Keratinocyte (primary cell): ENCODE data around the gene STEAP3. TPM values are rescaled to one million over a fixed set of nuclear protein-coding genes. Genes with fewer than 3 reads are reported as not detected.

Experiments
- DNase-seq: peaks from one replicate; pipeline ENCODE4 v3.0.0-alpha.2; 2011; ENCODE audit warnings: low read depth, missing footprints, low spot score
- FAIRE-seq: peaks from 2 replicates; lab custom pipeline; 2011; peaks lifted over from hg19 to GRCh38; lab: Jason Lieb, UNC
- H2AFZ ChIP-seq: 2 replicates; pipeline ENCODE4 v1.6.0; 2012; ENCODE audit warnings: low read length, control low read depth, inconsistent platforms; ENCODE audit not compliant: control insufficient read depth
- H3K27ac ChIP-seq: 2 replicates; pipeline ENCODE4 v1.5.1; 2011; ENCODE audit warnings: low read length; ENCODE audit not compliant: control insufficient read depth, insufficient read depth
- H3K27me3 ChIP-seq: 3 replicates; pipeline ENCODE4 v1.6.0; 2011; ENCODE audit warnings: low read length; ENCODE audit not compliant: control insufficient read depth, insufficient read depth; ENCODE audit errors: extremely low read depth
- H3K36me3 ChIP-seq, 2 experiments: 2 replicates in 1 of 2; 3 replicates in 1 of 2; pipeline ENCODE4 v1.5.1; 2011; ENCODE audit warnings: low read length in 2 of 2, mild to moderate bottlenecking in 1 of 2; ENCODE audit not compliant: control insufficient read depth in 2 of 2, insufficient read depth in 2 of 2; ENCODE audit errors: extremely low read depth in 1 of 2
- H3K4me1 ChIP-seq: 3 replicates; pipeline ENCODE4 v1.5.1; 2011; ENCODE audit warnings: low read length; ENCODE audit not compliant: control insufficient read depth, insufficient read depth; ENCODE audit errors: extremely low read depth
- H3K4me2 ChIP-seq: 3 replicates; pipeline ENCODE4 v1.6.0; 2011; ENCODE audit warnings: low read depth, low read length; ENCODE audit not compliant: control insufficient read depth, insufficient read depth; ENCODE audit errors: extremely low read depth
- H3K4me3 ChIP-seq, 3 experiments: fragments of 200-600 bp in 1 of 3; sonication (generic) in 1 of 3; 2 replicates in 2 of 3; 3 replicates in 1 of 3; pipeline ENCODE4 v1.5.1; 2011 to 2016; ENCODE audit warnings: low read length in 3 of 3, mild to moderate bottlenecking in 3 of 3, control low read depth in 2 of 3, inconsistent platforms in 1 of 3, low read depth in 1 of 3, mixed read lengths in 1 of 3, mixed run types in 1 of 3, moderate library complexity in 1 of 3; ENCODE audit not compliant: control insufficient read depth in 2 of 3, insufficient read depth in 2 of 3; ENCODE audit errors: extremely low read depth in 1 of 3
- H3K79me2 ChIP-seq: 2 replicates; pipeline ENCODE4 v1.6.0; 2012; ENCODE audit warnings: low read length; ENCODE audit not compliant: control insufficient read depth, insufficient read depth
- H3K9ac ChIP-seq: 3 replicates; pipeline ENCODE4 v1.6.0; 2011; ENCODE audit warnings: low read length; ENCODE audit not compliant: control insufficient read depth, insufficient read depth; ENCODE audit errors: extremely low read depth
- H3K9me1 ChIP-seq: 3 replicates; pipeline ENCODE4 v1.6.0; 2011; ENCODE audit warnings: low read length; ENCODE audit not compliant: control insufficient read depth, insufficient read depth; ENCODE audit errors: extremely low read depth
- H3K9me3 ChIP-seq: 2 replicates; pipeline ENCODE4 v1.5.1; 2012; ENCODE audit warnings: low read depth, low read length; ENCODE audit not compliant: control insufficient read depth
- H4K20me1 ChIP-seq: 3 replicates; pipeline ENCODE4 v1.6.0; 2011; ENCODE audit warnings: low read length; ENCODE audit not compliant: control insufficient read depth, insufficient read depth; ENCODE audit errors: extremely low read depth
- EZH2 ChIP-seq: IDR thresholded peaks from one replicate; pipeline ENCODE4 v1.6.1; 2012; ENCODE audit warnings: inconsistent platforms, mild to moderate bottlenecking, low read length, moderate library complexity
- dilution Hi-C: fragments of 300-500 bp; cut with MboI; formaldehyde crosslinking; loops from one replicate; pipeline ENCODE4 v1.7.0; 2020; ENCODE audit warnings: low sequenced_read_pairs; ENCODE audit not compliant: extremely low pct_ligation_motif_present
- polyA minus RNA-seq, 3 experiments: library from RNA; depleted of rRNA, polyadenylated mRNA; stranded (reverse); fragments of >200 nt; gene quantifications; 1 replicate in 1 of 3; 2 replicates in 1 of 3; 3 replicates in 1 of 3; pipeline ENCODE4 v1.2.3, GENCODE V29; 2011
- polyA plus RNA-seq, 5 experiments: library from polyadenylated mRNA; depleted of rRNA in 3 of 5; stranded (reverse) in 3 of 5; stranded (forward) in 1 of 5; unstranded in 1 of 5; fragments of >200 nt; gene quantifications; 1 replicate in 1 of 5; 2 replicates in 3 of 5; 3 replicates in 1 of 5; pipeline versions ENCODE4 v1.2.1 to v1.2.3, GENCODE V29; 2011 to 2012; ENCODE audit warnings: missing spikeins in 2 of 5, low read depth in 1 of 5, low replicate concordance in 1 of 5
- TF ChIP-seq, protein P1 (sequence below), 3 experiments: IDR thresholded peaks in 1 of 3; conservative IDR thresholded peaks in 1 of 3; optimal IDR thresholded peaks in 1 of 3; 2 replicates in 2 of 3; 3 replicates in 1 of 3; pipeline versions ENCODE3 to v1.5.1; 2011; ENCODE audit warnings: low read length in 3 of 3, mild to moderate bottlenecking in 3 of 3, moderate library complexity in 2 of 3, control low read depth in 1 of 3, inconsistent platforms in 1 of 3; ENCODE audit not compliant: insufficient read depth in 2 of 3; ENCODE audit errors: extremely low read depth in 1 of 3

Gene STEAP3
- 15.5 to 29.7 TPM (median 19.9 TPM) in 3 replicates for polyA plus RNA-seq
- 3.0 TPM for polyA plus RNA-seq (2011; ENCODE audit: low read depth)
- 11.4 and 13.4 TPM in 2 replicates for polyA plus RNA-seq (2011; cell fraction: cytosol; rRNA removed)
- polyA plus RNA-seq (2011; cell fraction: nucleus; rRNA removed): 47.2 and 51.9 TPM in 2 replicates
- 14.0 and 32.2 TPM in 2 replicates for polyA plus RNA-seq (2012; ENCODE audit: low replicate concordance)
- 19.6 to 51.3 TPM (median 29.0 TPM) in 3 replicates for polyA minus RNA-seq
- polyA minus RNA-seq (2011; cell fraction: cytosol; rRNA and poly(A)+ RNA removed): 35.5 TPM
- 53.0 and 59.4 TPM in 2 replicates for polyA minus RNA-seq (2011; cell fraction: nucleus; rRNA and poly(A)+ RNA removed)

- DNase-seq (no peak), FAIRE-seq (no peak)
- Histone ChIP-seq H2AFZ (peak within 1 kb of the TSS; percentile 68), H3K27ac (peak within 1 kb of the TSS; percentile 14), H3K4me3 (peak within 1 kb of the TSS; percentile 70 to 80 (median 76)), H3K4me1 (peaks cover 10% of the 10 kb centered on the region), H3K9me1 (no peaks in the 10 kb centered on the region), H3K36me3 (peaks cover 0 to 3% of the 10 kb centered on the region in 2 experiments), H3K79me2 (no peaks in the 10 kb centered on the region), H3K9ac (peak within 1 kb of the TSS; percentile 77), H3K27me3 (peaks cover 4% of the 10 kb centered on the region), H4K20me1 (no peaks in the 10 kb centered on the region), H3K9me3 (no peaks in the 10 kb centered on the region), H3K4me2 (peak within 1 kb of the TSS; percentile 77)
- dilution Hi-C loops: no loop called here
- TF ChIP-seq, protein P1, sequence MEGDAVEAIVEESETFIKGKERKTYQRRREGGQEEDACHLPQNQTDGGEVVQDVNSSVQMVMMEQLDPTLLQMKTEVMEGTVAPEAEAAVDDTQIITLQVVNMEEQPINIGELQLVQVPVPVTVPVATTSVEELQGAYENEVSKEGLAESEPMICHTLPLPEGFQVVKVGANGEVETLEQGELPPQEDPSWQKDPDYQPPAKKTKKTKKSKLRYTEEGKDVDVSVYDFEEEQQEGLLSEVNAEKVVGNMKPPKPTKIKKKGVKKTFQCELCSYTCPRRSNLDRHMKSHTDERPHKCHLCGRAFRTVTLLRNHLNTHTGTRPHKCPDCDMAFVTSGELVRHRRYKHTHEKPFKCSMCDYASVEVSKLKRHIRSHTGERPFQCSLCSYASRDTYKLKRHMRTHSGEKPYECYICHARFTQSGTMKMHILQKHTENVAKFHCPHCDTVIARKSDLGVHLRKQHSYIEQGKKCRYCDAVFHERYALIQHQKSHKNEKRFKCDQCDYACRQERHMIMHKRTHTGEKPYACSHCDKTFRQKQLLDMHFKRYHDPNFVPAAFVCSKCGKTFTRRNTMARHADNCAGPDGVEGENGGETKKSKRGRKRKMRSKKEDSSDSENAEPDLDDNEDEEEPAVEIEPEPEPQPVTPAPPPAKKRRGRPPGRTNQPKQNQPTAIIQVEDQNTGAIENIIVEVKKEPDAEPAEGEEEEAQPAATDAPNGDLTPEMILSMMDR (optimal IDR thresholded peaks at IDR 0.05 in 1 of 3, IDR thresholded peaks at IDR 0.05 in 1 of 3, conservative IDR thresholded peaks at IDR 0.05 in 1 of 3; ENCODE audit: extremely low read depth in 1 of 3, insufficient read depth in 2 of 3, low read length in 3 of 3): no peak
- TF ChIP-seq EZH2: no peak
These were observed at the start of gene STEAP3 for GRCh38 chr2:119223521-119224390. Gene STEAP3 (plus strand): TSS chr2:119223834. CDS start chr2:119231013, 7,179 bp downstream.

GRCh38 chr2:119174216-119174992 is 49.2 kb upstream of the STEAP3 start:
- FAIRE-seq (no peak), DNase-seq (no peak)
- Histone ChIP-seq H3K4me2 (no peak overlapping the region), H3K9ac (no peak overlapping the region), H3K36me3 (no peaks in the 10 kb centered on the region), H3K9me1 (no peaks in the 10 kb centered on the region), H3K9me3 (no peaks in the 10 kb centered on the region), H3K79me2 (no peaks in the 10 kb centered on the region), H3K27ac (no peak overlapping the region), H3K4me3 (no peak overlapping the region), H3K27me3 (peaks cover 1% of the 10 kb centered on the region), H3K4me1 (peaks cover 12% of the 10 kb centered on the region), H4K20me1 (no peaks in the 10 kb centered on the region), H2AFZ (no peak overlapping the region)
- TF ChIP-seq, protein P1 (optimal IDR thresholded peaks at IDR 0.05 in 1 of 3, IDR thresholded peaks at IDR 0.05 in 1 of 3, conservative IDR thresholded peaks at IDR 0.05 in 1 of 3; ENCODE audit: extremely low read depth in 1 of 3, insufficient read depth in 2 of 3, low read length in 3 of 3): peak; percentile 86 to 92 (median 90)
- TF ChIP-seq EZH2: no peak
- dilution Hi-C loops: no loop called here
